ENCODE data around the gene ZNF433. TPM values are rescaled to one million over a fixed set of nuclear protein-coding genes. Genes with fewer than 3 reads are reported as not detected.

The ZNF433 gene
- total RNA-seq, 1 donor from 2014 or later: 20.6 TPM

GRCh38 chr19:12055784-12056183 is 20.3 kb upstream of the ZNF433 start:
- Mint-ChIP-seq H3K27ac (no peak overlapping the region), H3K27me3 (ENCODE audit: low read depth) (peaks cover 1% of the 10 kb centered on the region), H3K4me3 (no peak overlapping the region), H3K9me3 (no peaks in the 10 kb centered on the region), H3K36me3 (no peaks in the 10 kb centered on the region), H3K4me1 (peaks cover 8% of the 10 kb centered on the region)
- no peak for TF ChIP-seq CTCF (IDR thresholded peaks at IDR 0.05; ENCODE audit: unreplicated experiment)
- DNase-seq (ENCODE audit: low spot score in 2 of 2, unreplicated experiment in 2 of 2): no peak

- peaks cover 1% of the 10 kb centered on the region for H3K27me3 Mint-ChIP-seq (ENCODE audit: low read depth)
- H3K27ac Mint-ChIP-seq: peak within 1 kb of the TSS; percentile 88
- peaks cover 7% of the 10 kb centered on the region for H3K9me3 Mint-ChIP-seq
- H3K4me1 Mint-ChIP-seq: peaks cover 8% of the 10 kb centered on the region
- DNase-seq (ENCODE audit: low spot score in 2 of 2, unreplicated experiment in 2 of 2): peak; percentile 80 to 89
- H3K36me3 Mint-ChIP-seq: no peaks in the 10 kb centered on the region
- peak within 1 kb of the TSS; percentile 87 for H3K4me3 Mint-ChIP-seq
- no peak for TF ChIP-seq CTCF (IDR thresholded peaks at IDR 0.05; ENCODE audit: unreplicated experiment)
These were observed 17.2 kb upstream of the ZNF433 start, which contains the start of gene ZNF878 for GRCh38 chr19:12052497-12053169. TSS of gene ZNF878 (minus strand) at chr19:12052961. CDS start at chr19:12052801, 160 bp downstream.

- TF ChIP-seq CTCF (IDR thresholded peaks at IDR 0.05; ENCODE audit: unreplicated experiment): no peak
- Mint-ChIP-seq H3K4me3 (peak overlapping the region; percentile 87), H3K9me3 (peaks cover 9% of the 10 kb centered on the region), H3K27ac (peak overlapping the region; percentile 0), H3K4me1 (peaks cover 8% of the 10 kb centered on the region), H3K36me3 (no peaks in the 10 kb centered on the region), H3K27me3 (ENCODE audit: low read depth) (peaks cover 1% of the 10 kb centered on the region)
- no peak for DNase-seq (ENCODE audit: low spot score in 2 of 2, unreplicated experiment in 2 of 2)
These were observed 16.6 kb upstream of the ZNF433 start for GRCh38 chr19:12052091-12052496.

- peaks cover 40% of the 10 kb centered on the region for H3K9me3 Mint-ChIP-seq
These were observed 12.4 kb upstream of the ZNF433 start for GRCh38 chr19:12047868-12048267.

GRCh38 chr19:12043752-12044422 is 8.4 kb upstream of the ZNF433 start:
- Mint-ChIP-seq H3K4me1 (no peaks in the 10 kb centered on the region), H3K27ac (no peak overlapping the region), H3K4me3 (no peak overlapping the region), H3K9me3 (peaks cover 45% of the 10 kb centered on the region), H3K36me3 (peaks cover 36% of the 10 kb centered on the region), H3K27me3 (ENCODE audit: low read depth) (no peaks in the 10 kb centered on the region)
- no peak for DNase-seq (ENCODE audit: low spot score in 2 of 2, unreplicated experiment in 2 of 2)
- TF ChIP-seq CTCF (IDR thresholded peaks at IDR 0.05; ENCODE audit: unreplicated experiment): no peak

More at GRCh38 chr19:12047868-12048267, 12.4 kb upstream of the ZNF433 start:
- TF ChIP-seq CTCF (IDR thresholded peaks at IDR 0.05; ENCODE audit: unreplicated experiment): no peak
- H3K4me3 Mint-ChIP-seq: no peak overlapping the region
- no peak overlapping the region for H3K27ac Mint-ChIP-seq
- H3K27me3 Mint-ChIP-seq (ENCODE audit: low read depth): no peaks in the 10 kb centered on the region
- peaks cover 4% of the 10 kb centered on the region for H3K4me1 Mint-ChIP-seq
- no peak for DNase-seq (ENCODE audit: low spot score in 2 of 2, unreplicated experiment in 2 of 2)
- H3K36me3 Mint-ChIP-seq: peaks cover 27% of the 10 kb centered on the region
